K562 (cell line): Measurements from ENCODE around the gene HPCA. TPM values are rescaled to one million over a fixed set of nuclear protein-coding genes. Genes with fewer than 3 reads are reported as not detected.

Experiments
- BCOR ChIP-seq: fragments of 450-650 bp; IDR thresholded peaks from 2 replicates; pipeline ENCODE4 v1.6.1; 2016
- BMI1 ChIP-seq: fragments of 150-350 bp; IDR thresholded peaks from 2 replicates; pipeline ENCODE4 v1.6.1; 2014; ENCODE audit warnings: low read length
- BRD4 ChIP-seq: fragments of 200-600 bp; sonication (generic); IDR thresholded peaks from 2 replicates; pipeline ENCODE4 v1.6.1; 2017; ENCODE audit warnings: inconsistent platforms
- CBFA2T3 ChIP-seq: fragments of 450-650 bp; IDR thresholded peaks from 2 replicates; pipeline ENCODE4 v1.6.1; 2017
- CBX5 ChIP-seq: IDR thresholded peaks from 2 replicates; pipeline ENCODE4 v1.6.1; 2014; ENCODE audit warnings: low read depth, borderline replicate concordance
- CREB1 ChIP-seq, 2 experiments: sonication (generic) in 1 of 2; formaldehyde crosslinking in 1 of 2; IDR thresholded peaks; 2 replicates each; pipeline versions ENCODE4 v1.6.1 to v1.8.0; 2012 to 2022; ENCODE audit warnings: inconsistent platforms in 1 of 2, mild to moderate bottlenecking in 1 of 2, missing genetic modification reagents in 1 of 2, moderate library complexity in 1 of 2
- CTCF ChIP-seq, 3 experiments: IDR thresholded peaks in 2 of 3; conservative IDR thresholded peaks in 1 of 3; 2 replicates each; pipeline ENCODE4 v1.5.1; 2011 to 2012; ENCODE audit warnings: low read length in 3 of 3, mild to moderate bottlenecking in 3 of 3, control low read depth in 2 of 3, improper control_type of control experiment in 1 of 3, inconsistent platforms in 1 of 3, low read depth in 1 of 3, mixed read lengths in 1 of 3, moderate library complexity in 1 of 3; ENCODE audit not compliant: insufficient read depth in 2 of 3
- CTCFL ChIP-seq: IDR thresholded peaks from 2 replicates; pipeline ENCODE4 v1.6.1; 2011; ENCODE audit warnings: borderline replicate concordance, low read depth, mild to moderate bottlenecking, moderate library complexity, low read length; ENCODE audit not compliant: insufficient read depth, poor library complexity, severe bottlenecking
- DNMT1 ChIP-seq: fragments of 450-650 bp; IDR thresholded peaks from 2 replicates; pipeline ENCODE4 v1.6.1; 2016; ENCODE audit warnings: antibody characterized with exemption, mild to moderate bottlenecking
- E2F6 ChIP-seq, 2 experiments: IDR thresholded peaks; 2 replicates each; pipeline ENCODE4 v1.6.1; 2011; ENCODE audit warnings: borderline replicate concordance in 1 of 2, control low read depth in 1 of 2, low read depth in 1 of 2, low read length in 1 of 2, mild to moderate bottlenecking in 1 of 2, mixed read lengths in 1 of 2, moderate library complexity in 1 of 2; ENCODE audit not compliant: insufficient read depth in 1 of 2, insufficient read length in 1 of 2, poor library complexity in 1 of 2, severe bottlenecking in 1 of 2; ENCODE audit errors: extremely low read depth in 1 of 2
- FOXJ3 ChIP-seq: sonication (generic); formaldehyde crosslinking; IDR thresholded peaks from 2 replicates; pipeline ENCODE4 v1.4.0; 2020; ENCODE audit warnings: mild to moderate bottlenecking, missing genetic modification reagents
- HDGF ChIP-seq: fragments of 450-650 bp; IDR thresholded peaks from 2 replicates; pipeline ENCODE4 v1.6.1; 2016
- HEY1 ChIP-seq: fragments of 250-450 bp; sonication (Bioruptor Pico); IDR thresholded peaks from 2 replicates; pipeline ENCODE4 v1.5.0; 2020; ENCODE audit warnings: mild to moderate bottlenecking, moderate library complexity, borderline replicate concordance
- IRF9 ChIP-seq: fragments of 450-650 bp; IDR thresholded peaks from 2 replicates; pipeline ENCODE4 v1.6.1; 2016; ENCODE audit warnings: missing biosample characterization, missing genetic modification characterization
- PYGO2 ChIP-seq: fragments of 450-650 bp; IDR thresholded peaks from 2 replicates; pipeline ENCODE4 v1.6.1; 2016; ENCODE audit warnings: mild to moderate bottlenecking, missing genetic modification characterization, moderate library complexity, missing compliant biosample characterization
- SMAD3 ChIP-seq: fragments of 450-650 bp; formaldehyde crosslinking; conservative IDR thresholded peaks from 2 replicates; pipeline ENCODE4 v1.4.0; 2020; ENCODE audit warnings: mild to moderate bottlenecking
- TSC22D4 ChIP-seq: fragments of 450-650 bp; IDR thresholded peaks from 2 replicates; pipeline ENCODE4 v1.6.1; 2016; ENCODE audit warnings: missing genetic modification characterization, missing biosample characterization, control low read depth
- ZBTB43 ChIP-seq: sonication (generic); formaldehyde crosslinking; IDR thresholded peaks from 2 replicates; pipeline ENCODE4 v1.8.0; 2023; ENCODE audit warnings: mild to moderate bottlenecking, missing genetic modification reagents
- ZKSCAN8 ChIP-seq: fragments of 200-800 bp; sonication (Bioruptor generic); IDR thresholded peaks from 2 replicates; pipeline ENCODE4 v1.6.1; 2016; ENCODE audit warnings: missing genetic modification characterization, missing compliant biosample characterization
- ZNF12 ChIP-seq: sonication (generic); formaldehyde crosslinking; IDR thresholded peaks from 2 replicates; pipeline ENCODE4 v1.4.0; 2020; ENCODE audit warnings: mild to moderate bottlenecking, missing genetic modification reagents
- ZNF121 ChIP-seq: sonication (generic); formaldehyde crosslinking; conservative IDR thresholded peaks from 2 replicates; pipeline ENCODE4 v1.8.0; 2022; ENCODE audit warnings: missing genetic modification reagents
- polyA plus RNA-seq, 8 experiments: library from polyadenylated mRNA; depleted of rRNA in 4 of 8; stranded (reverse) in 5 of 8; unstranded in 3 of 8; fragments of >200 nt; fragmentation: Nextera tagmentation in 2 of 8; fragmentation: Illumina TruSeq in 1 of 8; extraction: Ambion mirVana in 2 of 8; extraction: Trizol in 1 of 8; gene quantifications; 2 replicates each; pipeline versions ENCODE4 v1.2.1 to v1.2.3, GENCODE V29; 2011 to 2014; ENCODE audit warnings: inconsistent platforms in 1 of 8, missing spikeins in 1 of 8
- total RNA-seq, 7 experiments: library from RNA; depleted of rRNA in 6 of 7; stranded (reverse); fragments of >200 nt in 6 of 7; fragmentation: Illumina TruSeq in 2 of 7; extraction: Trizol in 2 of 7; gene quantifications; 2 replicates each; pipeline versions ENCODE4 v1.2.1 to v1.2.3, GENCODE V29; 2011 to 2021; ENCODE audit warnings: low replicate concordance in 1 of 7

Gene HPCA
- total and polyA plus RNA-seq, 9 of the 15 experiments (the other 6 are each of a cell fraction or from before 2014, with no cell fraction given) = not detected

- TF ChIP-seq CTCFL (peak; percentile 97), BRD4 (no peak), ZNF121 (CRISPR knock-in tag) (no peak), SMAD3 (CRISPR knock-in tag) (no peak), TSC22D4 (tag) (no peak), HEY1 (CRISPR knock-in tag) (no peak), PYGO2 (tag) (no peak), HDGF (no peak), CBX5 (no peak), ZKSCAN8 (CRISPR knock-in tag) (no peak), BMI1 (no peak), CTCF (IDR thresholded peaks at IDR 0.05 in 2 of 3, conservative IDR thresholded peaks at IDR 0.05 in 1 of 3; ENCODE audit: insufficient read depth in 2 of 3, low read depth in 1 of 3, low read length in 3 of 3) (peak; percentile 75 to 99 (median 94)), CBFA2T3 (0 out of 2 replicates have a peak, but pooled peaks have one; percentile 10), IRF9 (no peak), ZNF12 (no peak), DNMT1 (no peak), E2F6 (IDR thresholded peaks at IDR 0.05; ENCODE audit: borderline replicate concordance in 1 of 2, extremely low read depth in 1 of 2, insufficient read depth in 1 of 2, insufficient read length in 1 of 2, low read depth in 1 of 2, low read length in 1 of 2, poor library complexity in 1 of 2, severe bottlenecking in 1 of 2) (peak; percentile 60 to 71), CREB1 (IDR thresholded peaks at IDR 0.05) (no peak), CREB1 (CRISPR knock-in tag; IDR thresholded peaks at IDR 0.05) (peak; percentile 28), FOXJ3 (no peak), ZBTB43 (CRISPR knock-in tag) (no peak), BCOR (no peak)
These were observed 6.3 kb downstream of the HPCA start (continued) for GRCh38 chr1:32892368-32893197.
